Panc1 (cell line): Measurements from ENCODE around the gene MRM1. TPM values are rescaled to one million over a fixed set of nuclear protein-coding genes. Genes with fewer than 3 reads are reported as not detected.

ENCODE experiments used
- ATAC-seq: fragments of 200-7000 bp; cut with Tn5 transposase; 2 replicates; pipeline ENCODE4 v1.9.1; 2020; ENCODE audit warnings: mild to moderate bottlenecking, moderate library complexity
- Bru-seq: library from RNA; stranded (reverse); fragments of 400-500 nt; gene quantifications from one replicate; lab custom pipeline; 2021; lab: Mats Ljungman, UMichigan
- BruChase-seq, 2 experiments: library from RNA; stranded (reverse); fragments of 400-500 nt; gene quantifications; one replicate each; lab custom pipeline; 2021; lab: Mats Ljungman, UMichigan
- BruUV-seq: library from RNA; stranded (reverse); fragments of 400-500 nt; replicated peaks from 2 replicates; lab custom pipeline; 2021; lab: Mats Ljungman, UMichigan
- CTCF ChIA-PET: fragments of 300-600 bp; sonication (Branson Sonifier 250); formaldehyde crosslinking; loops from one replicate; lab custom pipeline; 2022; ENCODE audit warnings: antibody characterized with exemption; lab: Charles Lee
- POLR2A ChIA-PET: fragments of 300-600 bp; sonication (Branson Sonifier 250); formaldehyde crosslinking; loops from one replicate; lab custom pipeline; 2022; ENCODE audit warnings: antibody characterized with exemption; lab: Charles Lee
- DNase-seq: peaks from one replicate; pipeline ENCODE4 v3.0.0-alpha.2; 2010; ENCODE audit warnings: low read depth, low spot score
- H3K27ac ChIP-seq: 2 replicates; pipeline ENCODE4 v1.5.1; 2011; ENCODE audit warnings: mild to moderate bottlenecking, low read length, inconsistent platforms
- H3K27me3 ChIP-seq: fragments of 200-500 bp; sonication (Bioruptor generic); 2 replicates; pipeline ENCODE4 v1.6.0; 2014; ENCODE audit warnings: low read length, inconsistent platforms; ENCODE audit not compliant: control insufficient read depth, insufficient read depth
- H3K36me3 ChIP-seq: fragments of 200-500 bp; sonication (Bioruptor generic); 2 replicates; pipeline ENCODE4 v1.5.1; 2014; ENCODE audit warnings: inconsistent platforms, mild to moderate bottlenecking, low read length, moderate library complexity; ENCODE audit not compliant: control insufficient read depth, insufficient read depth
- H3K4me1 ChIP-seq: 2 replicates; pipeline ENCODE4 v1.5.1; 2011; ENCODE audit warnings: inconsistent platforms, mild to moderate bottlenecking, low read length, moderate library complexity; ENCODE audit not compliant: control insufficient read depth, insufficient read depth
- H3K4me3 ChIP-seq, 2 experiments: 2 replicates each; pipeline ENCODE4 v1.5.1; 2011 to 2012; ENCODE audit warnings: low read depth in 2 of 2, low read length in 2 of 2, mild to moderate bottlenecking in 2 of 2, inconsistent platforms in 1 of 2, moderate library complexity in 1 of 2
- H3K9me3 ChIP-seq: fragments of 200-500 bp; sonication (Bioruptor generic); 2 replicates; pipeline ENCODE4 v1.5.1; 2014; ENCODE audit warnings: low read depth, mild to moderate bottlenecking, inconsistent platforms, low read length, moderate library complexity; ENCODE audit not compliant: control insufficient read depth, insufficient read depth
- POLR2AphosphoS5 ChIP-seq: IDR thresholded peaks from 2 replicates; pipeline ENCODE4 v1.6.1; 2012; ENCODE audit warnings: mild to moderate bottlenecking, low read depth, low read length, moderate library complexity
- REST ChIP-seq, 2 experiments: IDR thresholded peaks; 2 replicates each; pipeline ENCODE4 v1.6.1; 2011 to 2012; ENCODE audit warnings: low read depth in 2 of 2, control low read depth in 1 of 2, low read length in 1 of 2, mild to moderate bottlenecking in 1 of 2, moderate library complexity in 1 of 2; ENCODE audit not compliant: insufficient read depth in 1 of 2
- SIN3A ChIP-seq: IDR thresholded peaks from 2 replicates; pipeline ENCODE4 v1.6.1; 2012; ENCODE audit warnings: low read depth, mild to moderate bottlenecking, low read length, moderate library complexity, borderline replicate concordance; ENCODE audit not compliant: insufficient read depth
- TCF7L2 ChIP-seq: IDR thresholded peaks from 2 replicates; pipeline ENCODE4 v1.6.1; 2011; ENCODE audit warnings: mild to moderate bottlenecking, low read depth, low read length, inconsistent platforms
- in situ Hi-C: cut with HindIII; loops from 2 replicates; pipeline ENCODE4 v1.10.0; 2016; ENCODE audit warnings: low sequenced_read_pairs, low pct_unique_long_range_greater_than_20kb
- intact Hi-C: fragments of 100-400 bp; cut with micrococcal nuclease; formaldehyde crosslinking; loops from one replicate; pipeline ENCODE4 v1.10.0; 2022; ENCODE audit not compliant: unreplicated experiment
- long read RNA-seq: library from polyadenylated mRNA; unstranded; transcript quantifications from one replicate; pipeline ENCODE4 v2.0.0, GENCODE V29; 2021; ENCODE audit not compliant: unreplicated experiment
- polyA plus RNA-seq: library from polyadenylated mRNA; unstranded; fragments of >200 nt; gene quantifications from one replicate; pipeline ENCODE4 v1.2.1, GENCODE V29; 2012; ENCODE audit warnings: missing spikeins; ENCODE audit not compliant: insufficient read length
- total RNA-seq: library from RNA; stranded (reverse); gene quantifications from one replicate; pipeline ENCODE4 v1.2.1, GENCODE V29; 2021; ENCODE audit not compliant: unreplicated experiment
- TF ChIP-seq, protein P1 (sequence below): fragments of 450-650 bp; IDR thresholded peaks from 2 replicates; pipeline ENCODE4 v1.5.1; 2017; ENCODE audit warnings: mild to moderate bottlenecking

The MRM1 gene
- total RNA-seq, result 7.8 TPM
- polyA plus RNA-seq, result 5.6 TPM
- percentile 67 among the genes with signal in this experiment for Bru-seq, nascent RNA
- percentile 77 among the genes with signal in this experiment for BruChase-seq, experiment 1, labeled RNA remaining after a 2-hour chase
- percentile 70 among the genes with signal in this experiment for BruChase-seq, experiment 2, labeled RNA remaining after a 6-hour chase
- long read RNA-seq, partial matches to known transcripts, result 2 of 8 reads
- long read RNA-seq, other reads (novel, unspliced or antisense), result 3 of 8 reads

DNA sequence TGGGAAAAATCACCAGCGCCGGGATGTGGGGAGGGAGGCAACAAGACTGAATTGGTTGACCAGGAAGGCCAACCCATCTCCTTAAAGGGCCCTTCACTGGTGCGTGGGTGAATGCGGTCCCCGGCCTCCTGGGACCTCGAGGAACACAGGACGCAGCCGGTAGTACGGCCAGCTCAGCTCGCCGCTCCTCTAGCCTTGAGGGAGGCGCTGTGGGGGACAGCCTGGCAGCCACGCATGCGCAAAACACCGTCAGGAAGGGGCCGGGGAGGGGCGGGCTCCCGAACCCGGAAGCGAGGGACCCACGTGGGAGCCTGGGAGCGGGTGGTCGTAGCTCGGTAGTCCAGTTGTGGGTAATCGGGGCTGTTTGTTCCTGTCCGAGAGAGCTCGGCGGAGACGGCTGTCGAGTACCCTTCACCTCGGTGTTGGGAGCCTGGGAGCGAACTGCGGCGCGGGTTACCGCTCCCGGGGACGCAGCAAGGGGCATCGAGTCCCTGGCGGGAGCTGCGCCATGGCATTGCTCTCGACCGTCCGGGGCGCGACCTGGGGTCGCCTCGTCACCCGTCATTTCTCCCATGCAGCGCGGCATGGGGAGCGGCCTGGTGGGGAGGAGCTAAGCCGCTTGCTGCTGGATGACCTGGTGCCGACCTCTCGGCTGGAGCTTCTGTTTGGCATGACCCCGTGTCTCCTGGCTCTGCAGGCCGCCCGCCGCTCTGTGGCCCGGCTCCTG is at the start of gene MRM1:
Gene MRM1, plus strand, starts transcription at position 281 of the 727 bp plus-strand sequence. Its CDS starts 228 bp downstream, at position 509.
- H3K27me3 ChIP-seq, result no peaks in the 10 kb centered on the region
- peak within 1 kb of the TSS; percentile 74 to 78 for H3K4me3 ChIP-seq
- peaks cover 7% of the 10 kb centered on the region; the same call in 1 of the 2 replicates for H3K4me1 ChIP-seq
- in situ Hi-C loops (no loop called here), intact Hi-C loops (no loop called here)
- H3K9me3 ChIP-seq, result no peaks in the 10 kb centered on the region
- DNase-seq, result no peak
- peak; percentile 91 for ATAC-seq
- ChIA-PET CTCF (interaction anchor here (0.6 to 1.3 kb wide), 3 partner anchors 14 to 335 kb away, joined by 3 to 6 read pairs (median 3); no protein-coding TSS in a partner anchor), POLR2A (interaction anchor here (0.6 kb wide), 1 partner anchor 33 kb away, joined by 3 read pairs; no protein-coding TSS in a partner anchor)
- no peak for TF ChIP-seq TCF7L2
- peak; percentile 93 for TF ChIP-seq SIN3A
- TF ChIP-seq POLR2AphosphoS5, result peak; percentile 90
- BruUV-seq, result no TSS peak
- peak within 1 kb of the TSS; percentile 86 for H3K27ac ChIP-seq
- H3K36me3 ChIP-seq, result peaks cover 4% of the 10 kb centered on the region; the same call in 1 of the 2 replicates

GRCh38 chr17:36553459-36553858 is 47.9 kb upstream of the MRM1 start:
- in situ Hi-C loops, result no loop called here
- Histone ChIP-seq H3K9me3 (no peaks in the 10 kb centered on the region), H3K27ac (no peak overlapping the region), H3K4me1 (no peaks in the 10 kb centered on the region), H3K36me3 (peaks cover 2% of the 10 kb centered on the region), H3K4me3 (no peak overlapping the region), H3K27me3 (no peaks in the 10 kb centered on the region)
- ATAC-seq (no peak), DNase-seq (no peak)
- no TSS peak for BruUV-seq
- intact Hi-C loops, result no loop called here
- ChIA-PET CTCF (no interaction called here), POLR2A (no interaction called here)
- TF ChIP-seq POLR2AphosphoS5, result no peak
- TF ChIP-seq, protein P1, sequence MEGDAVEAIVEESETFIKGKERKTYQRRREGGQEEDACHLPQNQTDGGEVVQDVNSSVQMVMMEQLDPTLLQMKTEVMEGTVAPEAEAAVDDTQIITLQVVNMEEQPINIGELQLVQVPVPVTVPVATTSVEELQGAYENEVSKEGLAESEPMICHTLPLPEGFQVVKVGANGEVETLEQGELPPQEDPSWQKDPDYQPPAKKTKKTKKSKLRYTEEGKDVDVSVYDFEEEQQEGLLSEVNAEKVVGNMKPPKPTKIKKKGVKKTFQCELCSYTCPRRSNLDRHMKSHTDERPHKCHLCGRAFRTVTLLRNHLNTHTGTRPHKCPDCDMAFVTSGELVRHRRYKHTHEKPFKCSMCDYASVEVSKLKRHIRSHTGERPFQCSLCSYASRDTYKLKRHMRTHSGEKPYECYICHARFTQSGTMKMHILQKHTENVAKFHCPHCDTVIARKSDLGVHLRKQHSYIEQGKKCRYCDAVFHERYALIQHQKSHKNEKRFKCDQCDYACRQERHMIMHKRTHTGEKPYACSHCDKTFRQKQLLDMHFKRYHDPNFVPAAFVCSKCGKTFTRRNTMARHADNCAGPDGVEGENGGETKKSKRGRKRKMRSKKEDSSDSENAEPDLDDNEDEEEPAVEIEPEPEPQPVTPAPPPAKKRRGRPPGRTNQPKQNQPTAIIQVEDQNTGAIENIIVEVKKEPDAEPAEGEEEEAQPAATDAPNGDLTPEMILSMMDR, result no peak
- TF ChIP-seq TCF7L2, result no peak
- no peak for TF ChIP-seq SIN3A
- TF ChIP-seq REST (IDR thresholded peaks at IDR 0.05; ENCODE audit: insufficient read depth in 1 of 2, low read depth in 2 of 2, low read length in 1 of 2), result no peak
